ENCODE results near the gene PPP6R1. TPM values are rescaled to one million over a fixed set of nuclear protein-coding genes. Genes with fewer than 3 reads are reported as not detected.

The PPP6R1 gene
- total RNA-seq, 1 experiment from 2014 or later, result 70.6 TPM

- Mint-ChIP-seq H3K4me3 (ENCODE audit: unreplicated experiment) (peak within 1 kb of the TSS; percentile 48), H3K27me3 (ENCODE audit: insufficient read depth, unreplicated experiment) (peaks cover 12% of the 10 kb centered on the region), H3K9me3 (ENCODE audit: unreplicated experiment) (no peaks in the 10 kb centered on the region), H3K36me3 (ENCODE audit: insufficient read depth, unreplicated experiment) (no peaks in the 10 kb centered on the region), H3K4me1 (ENCODE audit: insufficient read depth, unreplicated experiment) (peaks cover 34% of the 10 kb centered on the region), H3K27ac (ENCODE audit: low read depth, unreplicated experiment) (no peak within 1 kb of the TSS)
- BruUV-seq (replicated peaks), result no TSS peak
- POLR2A ChIA-PET, result interaction anchor here (2.7 kb wide), 1 partner anchor 25 kb away, joined by 9 read pairs; the partner anchor contains the start of gene PPP6R1
- TF ChIP-seq CTCF (IDR thresholded peaks at IDR 0.05; ENCODE audit: unreplicated experiment), result no peak
- CTCF ChIA-PET, result interaction anchor here (0.5 to 2.4 kb wide), 3 partner anchors 18 to 218 kb away, joined by 3 to 15 read pairs (median 3); no protein-coding TSS in a partner anchor
- intact Hi-C loops (cut with micrococcal nuclease), result no loop called here
- no peak for DNase-seq (ENCODE audit: unreplicated experiment)
Measured at GRCh38 chr19:55283548-55284377, 24.9 kb upstream of the PPP6R1 start, which contains the start of gene BRSK1. Gene BRSK1, plus strand, starts transcription at chr19:55283997. Its CDS starts 446 bp downstream, at chr19:55284443.

DNA sequence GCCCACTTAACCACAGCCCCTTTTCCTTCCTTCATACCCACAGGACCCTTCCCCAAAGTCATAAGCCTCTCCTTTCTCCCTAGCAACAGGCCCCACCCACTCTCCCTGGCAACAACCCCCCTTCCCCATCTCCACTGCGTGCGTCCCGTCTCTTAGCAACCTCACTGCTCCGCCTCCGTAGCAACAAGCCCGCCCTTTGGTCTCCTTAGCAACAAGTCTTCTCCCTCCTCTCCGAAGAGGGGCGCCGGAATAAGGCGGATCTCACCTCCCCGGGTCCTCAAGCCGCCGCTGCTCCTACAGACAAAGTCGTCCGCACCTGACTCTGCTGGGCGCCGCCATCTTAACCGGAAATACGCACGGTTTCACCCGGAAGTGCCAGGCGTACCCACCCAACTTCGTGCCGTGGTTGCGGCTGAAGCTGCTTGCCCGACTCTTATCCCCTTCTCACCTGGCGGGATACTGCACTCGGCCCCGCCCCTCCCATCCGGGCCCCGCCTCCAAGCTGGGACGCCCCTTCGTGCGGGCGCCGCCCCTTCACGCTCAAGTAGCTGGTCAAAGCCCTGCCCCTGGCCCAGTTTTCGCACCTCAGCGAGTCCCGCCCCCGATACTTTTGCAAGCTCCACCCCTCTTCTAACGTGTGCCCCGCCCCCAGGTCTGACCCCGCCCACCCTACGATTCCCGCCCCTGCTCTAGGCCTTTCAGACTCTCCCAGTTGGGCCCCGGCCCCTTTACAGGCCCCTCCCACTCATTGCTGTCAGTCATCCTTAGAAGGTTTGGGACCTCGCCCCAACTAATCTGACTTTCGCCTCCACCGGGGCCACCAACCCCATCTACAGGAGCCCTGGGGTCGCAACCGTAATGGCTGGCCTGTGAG lies 21.2 kb upstream of the PPP6R1 start, which contains the start of gene HSPBP1:
Gene HSPBP1, minus strand, starts transcription at position 341 of the 874 bp plus-strand sequence. CDS start 502 bp downstream, outside the sequence.
- BruUV-seq (replicated peaks), result no TSS peak
- ChIA-PET POLR2A (interaction anchor here (0.7 to 1.9 kb wide), 15 partner anchors 12 to 355 kb away, joined by 3 to 28 read pairs (median 4); partner anchors contain the start of genes DNAAF3, KMT5C, PPP6R1 and SYT5), CTCF (interaction anchor here (0.6 to 2.7 kb wide), 6 partner anchors 12 to 188 kb away, joined by 3 to 20 read pairs (median 4); partner anchors contain the start of gene PPP6R1)
- Mint-ChIP-seq H3K9me3 (ENCODE audit: unreplicated experiment) (no peaks in the 10 kb centered on the region), H3K27ac (ENCODE audit: low read depth, unreplicated experiment) (peak within 1 kb of the TSS; percentile 100), H3K4me1 (ENCODE audit: insufficient read depth, unreplicated experiment) (peaks cover 34% of the 10 kb centered on the region), H3K27me3 (ENCODE audit: insufficient read depth, unreplicated experiment) (peaks cover 12% of the 10 kb centered on the region), H3K36me3 (ENCODE audit: insufficient read depth, unreplicated experiment) (peaks cover 13% of the 10 kb centered on the region), H3K4me3 (ENCODE audit: unreplicated experiment) (peak within 1 kb of the TSS; percentile 96)
- intact Hi-C loops (cut with micrococcal nuclease), result no loop called here
- TF ChIP-seq CTCF (IDR thresholded peaks at IDR 0.05; ENCODE audit: unreplicated experiment), result no peak
- peak; percentile 98 for DNase-seq (ENCODE audit: unreplicated experiment)

GRCh38 chr19:55279340-55279739 lies 20.5 kb upstream of the PPP6R1 start:
- Mint-ChIP-seq H3K4me1 (ENCODE audit: insufficient read depth, unreplicated experiment) (peaks cover 34% of the 10 kb centered on the region), H3K36me3 (ENCODE audit: insufficient read depth, unreplicated experiment) (peaks cover 13% of the 10 kb centered on the region), H3K27ac (ENCODE audit: low read depth, unreplicated experiment) (peak overlapping the region; percentile 100), H3K27me3 (ENCODE audit: insufficient read depth, unreplicated experiment) (peaks cover 12% of the 10 kb centered on the region), H3K4me3 (ENCODE audit: unreplicated experiment) (peak overlapping the region; percentile 96), H3K9me3 (ENCODE audit: unreplicated experiment) (no peaks in the 10 kb centered on the region)
- ChIA-PET POLR2A (interaction anchor here (0.6 to 1.9 kb wide), 10 partner anchors 12 to 197 kb away, joined by 3 to 28 read pairs (median 4); partner anchors contain the start of genes DNAAF3, PPP6R1, SYT5 and TMEM238), CTCF (interaction anchor here (0.6 to 2.7 kb wide), 5 partner anchors 12 to 189 kb away, joined by 3 to 20 read pairs (median 5); no protein-coding TSS in a partner anchor)
- no peak for TF ChIP-seq CTCF (IDR thresholded peaks at IDR 0.05; ENCODE audit: unreplicated experiment)
- BruUV-seq (replicated peaks), result TSS peak; percentile 46
- intact Hi-C loops (cut with micrococcal nuclease), result no loop called here
- no peak for DNase-seq (ENCODE audit: unreplicated experiment)
